SU-DHL-6 (cell line): ENCODE results near the gene RBMS1.

Experiments
- H2AFZ ChIP-seq: fragments of 200-600 bp; sonication (generic); 2 replicates; pipeline ENCODE4 v1.6.1; 2014; ENCODE audit warnings: low read depth, mild to moderate bottlenecking, moderate library complexity, mixed read lengths, antibody characterized with exemption, low read length; ENCODE audit not compliant: severe bottlenecking
- H3F3A ChIP-seq: fragments of 200-600 bp; shearing (Covaris generic); 2 replicates; pipeline ENCODE4 v1.6.0; 2016; ENCODE audit warnings: antibody characterized with exemption, mild to moderate bottlenecking; ENCODE audit not compliant: insufficient read depth
- H3K27ac ChIP-seq: fragments of 200-600 bp; sonication (generic); 2 replicates; pipeline ENCODE4 v1.5.1; 2016; ENCODE audit warnings: low read depth, mild to moderate bottlenecking, low read length, moderate library complexity, mixed read lengths
- H3K27me3 ChIP-seq: fragments of 200-600 bp; sonication (generic), shearing (Covaris generic); 2 replicates; pipeline ENCODE4 v1.6.0; 2014; ENCODE audit warnings: mild to moderate bottlenecking, low read length
- H3K36me3 ChIP-seq: fragments of 200-600 bp; sonication (generic); 2 replicates; pipeline ENCODE4 v1.6.1; 2014; ENCODE audit warnings: mild to moderate bottlenecking, low read length, mixed read lengths
- H3K4me2 ChIP-seq: fragments of 300-600, 200-600 bp; shearing (Covaris generic), sonication (generic); 2 replicates; pipeline ENCODE4 v1.6.0; 2014; ENCODE audit warnings: low read length, low read depth, mild to moderate bottlenecking; ENCODE audit not compliant: poor library complexity, severe bottlenecking
- H3K4me3 ChIP-seq: fragments of 200-600 bp; sonication (generic); 2 replicates; pipeline ENCODE4 v1.5.1; 2014; ENCODE audit warnings: antibody characterized with exemption, low read length, mild to moderate bottlenecking, mixed read lengths; ENCODE audit not compliant: insufficient read depth, poor library complexity, severe bottlenecking
- H3K79me2 ChIP-seq: fragments of 200-600 bp; sonication (generic); 2 replicates; pipeline ENCODE4 v1.6.1; 2014; ENCODE audit warnings: mild to moderate bottlenecking, low read length, moderate library complexity; ENCODE audit not compliant: insufficient read depth
- H3K9ac ChIP-seq: fragments of 200-600 bp; sonication (generic); 2 replicates; pipeline ENCODE4 v1.7.0; 2014; ENCODE audit warnings: mild to moderate bottlenecking, low read length
- H3K9me2 ChIP-seq: fragments of 200-600 bp; sonication (generic); replicated peaks from 2 replicates; pipeline ENCODE4 v1.6.1; 2014; ENCODE audit warnings: low read length; ENCODE audit not compliant: insufficient read depth
- H3K9me3 ChIP-seq: fragments of 200-600 bp; sonication (generic); 2 replicates; pipeline ENCODE4 v1.6.1; 2014; ENCODE audit warnings: low read length, mixed read lengths; ENCODE audit not compliant: insufficient read depth
- H4K20me1 ChIP-seq: fragments of 200-600 bp; sonication (generic); 2 replicates; pipeline ENCODE4 v1.6.1; 2014; ENCODE audit warnings: low read depth, mild to moderate bottlenecking, antibody characterized with exemption, low read length, moderate library complexity, mixed read lengths
- CTCF ChIP-seq: fragments of 200-600 bp; sonication (generic); IDR thresholded peaks from one replicate; pipeline ENCODE4 v1.5.1; 2017; ENCODE audit warnings: antibody characterized with exemption, mild to moderate bottlenecking, low read length, moderate library complexity; ENCODE audit not compliant: insufficient read depth, poor library complexity, severe bottlenecking
- EZH2phosphoT487 ChIP-seq: fragments of 200-600 bp; sonication (generic), shearing (Covaris generic); conservative IDR thresholded peaks from 2 replicates; pipeline ENCODE4 v1.6.1; 2018; ENCODE audit warnings: mild to moderate bottlenecking, antibody characterized with exemption, low read length, moderate library complexity, mixed read lengths

The RBMS1 gene

GRCh38 chr2:160380611-160381010 lies 113.0 kb downstream of the RBMS1 start:
- Histone ChIP-seq H3K4me3 (no peak overlapping the region), H2AFZ (no peak overlapping the region), H3K27ac (no peak overlapping the region), H3K36me3 (no peaks in the 10 kb centered on the region), H4K20me1 (peaks cover 4% of the 10 kb centered on the region; the same call in 1 of the 2 replicates), H3K27me3 (no peaks in the 10 kb centered on the region), H3K9ac (no peak overlapping the region), H3K4me2 (no peak overlapping the region), H3K79me2 (no peaks in the 10 kb centered on the region), H3F3A (no peaks in the 10 kb centered on the region), H3K9me3 (no peaks in the 10 kb centered on the region), H3K9me2 (no peaks in the 10 kb centered on the region)
- no peak for TF ChIP-seq EZH2phosphoT487
- no peak for TF ChIP-seq CTCF

- Histone ChIP-seq H3K27ac (no peak overlapping the region), H3K4me2 (no peak overlapping the region), H3K9ac (no peak overlapping the region), H3K27me3 (no peaks in the 10 kb centered on the region), H2AFZ (no peak overlapping the region), H3K79me2 (no peaks in the 10 kb centered on the region), H3K4me3 (no peak overlapping the region), H3K36me3 (no peaks in the 10 kb centered on the region), H3K9me2 (no peaks in the 10 kb centered on the region), H4K20me1 (peaks cover 4% of the 10 kb centered on the region; the same call in 1 of the 2 replicates), H3F3A (no peaks in the 10 kb centered on the region), H3K9me3 (no peaks in the 10 kb centered on the region)
- no peak for TF ChIP-seq EZH2phosphoT487
- TF ChIP-seq CTCF, result no peak
Observed at GRCh38 chr2:160380000-160380570, 113.5 kb downstream of the RBMS1 start.

GRCh38 chr2:160379399-160379798 lies 114.2 kb downstream of the RBMS1 start:
- H2AFZ ChIP-seq, result no peak overlapping the region
- H3K27ac ChIP-seq, result no peak overlapping the region
- no peak for TF ChIP-seq CTCF
- no peak for TF ChIP-seq EZH2phosphoT487
- H3K9me2 ChIP-seq, result no peaks in the 10 kb centered on the region
- no peaks in the 10 kb centered on the region for H3K9me3 ChIP-seq
- no peaks in the 10 kb centered on the region for H3F3A ChIP-seq
- no peak overlapping the region for H3K9ac ChIP-seq
- H3K79me2 ChIP-seq, result no peaks in the 10 kb centered on the region
- peaks cover 4% of the 10 kb centered on the region; the same call in 1 of the 2 replicates for H4K20me1 ChIP-seq
- no peak overlapping the region for H3K4me3 ChIP-seq
- H3K4me2 ChIP-seq, result no peak overlapping the region
- no peaks in the 10 kb centered on the region for H3K27me3 ChIP-seq
- no peaks in the 10 kb centered on the region for H3K36me3 ChIP-seq
